Measurements from ENCODE around the gene PLXNA4. TPM values are rescaled to one million over a fixed set of nuclear protein-coding genes. Genes with fewer than 3 reads are reported as not detected.

PLXNA4 gene
- total RNA-seq, 2 experiments from 2014 or later = 0.75 to 0.85 TPM

DNA sequence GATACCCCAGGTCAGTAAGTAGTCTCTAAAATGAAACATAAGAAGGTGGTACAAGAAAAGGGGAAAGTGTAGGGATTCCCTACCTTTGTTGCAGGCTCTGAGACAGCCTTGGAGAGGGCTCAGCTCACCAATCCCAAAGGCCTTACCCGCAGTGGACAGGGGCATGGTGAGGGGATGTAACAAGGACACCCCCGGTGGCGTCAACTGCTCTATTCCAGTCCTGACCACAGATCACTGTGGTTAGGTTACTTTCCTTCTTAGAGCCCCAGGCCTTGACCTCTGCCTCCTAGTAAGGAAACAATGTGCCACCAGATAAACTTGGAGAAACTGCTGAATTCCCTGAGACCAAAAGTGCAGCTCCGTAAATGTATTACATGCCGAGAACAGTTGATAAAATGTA lies 17.5 kb downstream of the PLXNA4 start:
- H3K27ac ChIP-seq (ENCODE audit: low read depth in 1 of 2, low read length in 2 of 2) = no peak overlapping the region
- H3K27ac Mint-ChIP-seq = no peak overlapping the region
- intact Hi-C loops (cut with DNase I, micrococcal nuclease) = no loop called here

DNA sequence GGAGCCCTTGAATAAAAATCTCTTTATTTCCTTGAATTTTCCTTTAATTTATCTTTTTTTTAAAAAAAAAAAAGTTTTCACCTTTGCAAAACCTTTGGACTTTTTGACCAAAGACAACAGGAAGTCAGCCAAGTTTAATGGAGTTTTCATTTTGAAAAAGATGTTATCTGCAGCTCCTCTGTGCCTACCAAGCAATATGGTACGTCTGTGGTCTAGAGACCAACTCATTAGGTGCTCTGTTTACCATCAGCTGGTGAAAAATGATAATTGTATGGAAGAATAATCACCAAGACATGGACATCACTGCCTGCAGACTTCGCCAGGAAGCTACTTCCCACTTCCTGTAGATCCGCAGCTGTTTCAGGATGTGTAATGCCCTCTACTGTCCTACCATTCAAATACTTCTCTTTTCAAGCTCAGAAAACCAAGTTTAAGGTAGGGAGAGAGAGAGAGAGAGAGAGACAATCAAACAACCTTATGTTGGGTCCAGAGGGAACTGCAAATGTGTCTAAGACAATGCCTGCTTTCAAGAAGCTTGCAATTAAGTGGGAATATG lies 18.7 kb downstream of the PLXNA4 start:
- no peaks in the 10 kb centered on the region for H3K4me1 Mint-ChIP-seq (ENCODE audit: low read depth)
- H3K9me3 Mint-ChIP-seq = peaks cover 9% of the 10 kb centered on the region
- CTCF ChIA-PET = interaction anchor here (0.7 to 1.0 kb wide), 2 partner anchors 54 to 239 kb away, joined by 3 read pairs; no protein-coding TSS in a partner anchor
- DNase-seq (no peak), ATAC-seq (ENCODE audit: poor library complexity) (no peak)
- no peak overlapping the region for H3K4me3 Mint-ChIP-seq
- no peaks in the 10 kb centered on the region for H3K27me3 Mint-ChIP-seq
- TF ChIP-seq, protein P1, sequence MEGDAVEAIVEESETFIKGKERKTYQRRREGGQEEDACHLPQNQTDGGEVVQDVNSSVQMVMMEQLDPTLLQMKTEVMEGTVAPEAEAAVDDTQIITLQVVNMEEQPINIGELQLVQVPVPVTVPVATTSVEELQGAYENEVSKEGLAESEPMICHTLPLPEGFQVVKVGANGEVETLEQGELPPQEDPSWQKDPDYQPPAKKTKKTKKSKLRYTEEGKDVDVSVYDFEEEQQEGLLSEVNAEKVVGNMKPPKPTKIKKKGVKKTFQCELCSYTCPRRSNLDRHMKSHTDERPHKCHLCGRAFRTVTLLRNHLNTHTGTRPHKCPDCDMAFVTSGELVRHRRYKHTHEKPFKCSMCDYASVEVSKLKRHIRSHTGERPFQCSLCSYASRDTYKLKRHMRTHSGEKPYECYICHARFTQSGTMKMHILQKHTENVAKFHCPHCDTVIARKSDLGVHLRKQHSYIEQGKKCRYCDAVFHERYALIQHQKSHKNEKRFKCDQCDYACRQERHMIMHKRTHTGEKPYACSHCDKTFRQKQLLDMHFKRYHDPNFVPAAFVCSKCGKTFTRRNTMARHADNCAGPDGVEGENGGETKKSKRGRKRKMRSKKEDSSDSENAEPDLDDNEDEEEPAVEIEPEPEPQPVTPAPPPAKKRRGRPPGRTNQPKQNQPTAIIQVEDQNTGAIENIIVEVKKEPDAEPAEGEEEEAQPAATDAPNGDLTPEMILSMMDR (IDR thresholded peaks at IDR 0.05) = no peak
- Histone ChIP-seq H3K27me3 (ENCODE audit: control insufficient read depth in 1 of 2, insufficient read depth in 2 of 2, low read length in 2 of 2) (no peaks in the 10 kb centered on the region), H3K4me3 (ENCODE audit: low read length) (no peak overlapping the region), H3K4me1 (ENCODE audit: insufficient read depth, low read length) (no peaks in the 10 kb centered on the region), H3K27ac (ENCODE audit: low read depth in 1 of 2, low read length in 2 of 2) (no peak overlapping the region), H3K9me3 (ENCODE audit: control insufficient read depth in 1 of 2, insufficient read depth in 1 of 2, low read length in 2 of 2) (peaks cover 0 to 7% of the 10 kb centered on the region in 2 experiments), H3K36me3 (ENCODE audit: insufficient read depth, low read length) (no peaks in the 10 kb centered on the region)
- H3K36me3 Mint-ChIP-seq (ENCODE audit: low read depth) = no peaks in the 10 kb centered on the region
- no peak overlapping the region for H3K27ac Mint-ChIP-seq
- POLR2A ChIA-PET = no interaction called here
- intact Hi-C loops (cut with DNase I, micrococcal nuclease) = no loop called here

More for the DNA sequence above, 17.5 kb downstream of the PLXNA4 start:
- ATAC-seq (ENCODE audit: poor library complexity) = no peak
- no peak for DNase-seq
- Mint-ChIP-seq H3K36me3 (ENCODE audit: low read depth) (no peaks in the 10 kb centered on the region), H3K9me3 (peaks cover 5% of the 10 kb centered on the region), H3K4me3 (no peak overlapping the region), H3K27me3 (no peaks in the 10 kb centered on the region), H3K4me1 (ENCODE audit: low read depth) (no peaks in the 10 kb centered on the region)
- no peaks in the 10 kb centered on the region for H3K4me1 ChIP-seq (ENCODE audit: insufficient read depth, low read length)
- ChIA-PET CTCF (no interaction called here), POLR2A (no interaction called here)
- no peak overlapping the region for H3K4me3 ChIP-seq (ENCODE audit: low read length)
- H3K36me3 ChIP-seq (ENCODE audit: insufficient read depth, low read length) = no peaks in the 10 kb centered on the region
- no peaks in the 10 kb centered on the region for H3K27me3 ChIP-seq (ENCODE audit: control insufficient read depth in 1 of 2, insufficient read depth in 2 of 2, low read length in 2 of 2)
- H3K9me3 ChIP-seq (ENCODE audit: control insufficient read depth in 1 of 2, insufficient read depth in 1 of 2, low read length in 2 of 2) = peaks cover 0 to 3% of the 10 kb centered on the region in 2 experiments
- TF ChIP-seq, protein P1 (IDR thresholded peaks at IDR 0.05) = no peak

DNA sequence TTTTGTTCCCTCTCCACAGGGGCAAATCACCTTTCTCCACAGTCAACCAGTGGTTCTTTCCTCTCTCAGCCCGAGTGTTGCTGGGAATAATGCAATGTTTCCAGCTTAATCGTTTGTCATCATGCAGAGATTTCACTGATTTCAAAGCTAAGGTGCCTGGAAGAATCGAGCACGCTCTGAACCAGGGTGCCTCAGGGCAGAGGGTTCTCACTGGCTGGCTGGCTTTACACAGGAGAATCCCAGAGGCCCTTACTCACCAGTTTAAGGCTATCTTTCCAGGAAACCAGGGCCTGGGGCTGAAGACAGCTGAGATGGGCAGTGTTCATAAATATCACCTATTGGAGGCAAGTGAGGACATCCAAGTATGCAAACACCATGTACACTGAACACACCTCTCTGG lies 21.8 kb downstream of the PLXNA4 start:
- H3K9me3 ChIP-seq (ENCODE audit: control insufficient read depth in 1 of 2, insufficient read depth in 1 of 2, low read length in 2 of 2) = peaks cover 12 to 19% of the 10 kb centered on the region in 2 experiments
- intact Hi-C loops (cut with DNase I, micrococcal nuclease) = no loop called here
- ATAC-seq (ENCODE audit: poor library complexity) = no peak
- no peaks in the 10 kb centered on the region for H3K27me3 ChIP-seq (ENCODE audit: control insufficient read depth in 1 of 2, insufficient read depth in 2 of 2, low read length in 2 of 2)
- TF ChIP-seq, protein P1 (IDR thresholded peaks at IDR 0.05) = no peak
- ChIA-PET CTCF (no interaction called here), POLR2A (no interaction called here)
- Mint-ChIP-seq H3K36me3 (ENCODE audit: low read depth) (peaks cover 12% of the 10 kb centered on the region), H3K27ac (no peak overlapping the region), H3K4me3 (no peak overlapping the region), H3K4me1 (ENCODE audit: low read depth) (no peaks in the 10 kb centered on the region), H3K27me3 (peaks cover 18% of the 10 kb centered on the region), H3K9me3 (peaks cover 15% of the 10 kb centered on the region)
- H3K4me3 ChIP-seq (ENCODE audit: low read length) = no peak overlapping the region
- no peaks in the 10 kb centered on the region for H3K4me1 ChIP-seq (ENCODE audit: insufficient read depth, low read length)
- no peak overlapping the region for H3K27ac ChIP-seq (ENCODE audit: low read depth in 1 of 2, low read length in 2 of 2)
- no peaks in the 10 kb centered on the region for H3K36me3 ChIP-seq (ENCODE audit: insufficient read depth, low read length)
- no peak for DNase-seq

Measured in CD4-positive, alpha-beta T cell (primary cell).